ENCODE data around the gene SLC2A3. TPM values are rescaled to one million over a fixed set of nuclear protein-coding genes. Genes with fewer than 3 reads are reported as not detected.

Gene SLC2A3
- 30.1 and 47.4 TPM in 2 replicates for total RNA-seq

GRCh38 chr12:7935590-7936581 lies at the start of gene SLC2A3:
Gene SLC2A3 (minus strand): TSS chr12:7936187. CDS start chr12:7936034, 153 bp downstream.

GRCh38 chr12:7872566-7873319 lies 63.2 kb downstream of the SLC2A3 start, which contains the start of gene SLC2A14:
Gene SLC2A14 (minus strand): TSS chr12:7872915. CDS start chr12:7869880, 3,035 bp downstream.

Other genes starting within 250 kb of the SLC2A3 start
- gene GDF3, start 240.4 kb downstream of the SLC2A3 start, total RNA-seq: not detected in 2 replicates
- not detected in 2 replicates for gene DPPA3, start 224.8 kb downstream of the SLC2A3 start, total RNA-seq
- not detected in 2 replicates for gene CLEC4C, start 188.8 kb downstream of the SLC2A3 start, total RNA-seq
- gene NANOGNB, start 171.0 kb downstream of the SLC2A3 start, total RNA-seq: not detected in 2 replicates
- under 0.01 TPM in 1 of 2 replicates, not detected in the other for gene NANOG, start 146.8 kb downstream of the SLC2A3 start, total RNA-seq
- under 0.01 TPM in 1 of 2 replicates, not detected in the other for gene SLC2A14, start 63.3 kb downstream of the SLC2A3 start, total RNA-seq
- gene FOXJ2, start 96.5 kb upstream of the SLC2A3 start, total RNA-seq: 2.9 and 3.6 TPM in 2 replicates
- gene C3AR1, start 130.2 kb upstream of the SLC2A3 start, total RNA-seq: not detected in 2 replicates
- gene NECAP1, start 146.1 kb upstream of the SLC2A3 start, total RNA-seq: 23.2 and 29.4 TPM in 2 replicates
- under 0.01 and 0.09 TPM in 2 replicates for gene CLEC4A, start 187.4 kb upstream of the SLC2A3 start, total RNA-seq
- under 0.01 TPM in 1 of 2 replicates, not detected in the other for gene ZNF705A, start 220.8 kb upstream of the SLC2A3 start, total RNA-seq

Data from bronchial smooth muscle cell (primary cell).